A673 (cell line): ENCODE measurements around the gene TRIM66. TPM values are rescaled to one million over a fixed set of nuclear protein-coding genes. Genes with fewer than 3 reads are reported as not detected.

Source experiments
- BruUV-seq: library from RNA; stranded (reverse); fragments of 400-500 nt; replicated peaks from 2 replicates; lab custom pipeline; 2021; lab: Mats Ljungman, UMichigan
- CTCF ChIA-PET: fragments of 300-600 bp; sonication (Branson Sonifier 250); formaldehyde crosslinking; loops from one replicate; lab custom pipeline; 2022; ENCODE audit warnings: antibody characterized with exemption; lab: Charles Lee
- POLR2A ChIA-PET: fragments of 300-600 bp; sonication (Branson Sonifier 250); formaldehyde crosslinking; loops from one replicate; lab custom pipeline; 2022; ENCODE audit warnings: antibody characterized with exemption; ENCODE audit not compliant: low non-redundant PET; lab: Charles Lee
- DNase-seq: peaks from one replicate; pipeline ENCODE4 v3.0.0-alpha.2; 2015; ENCODE audit warnings: low spot score
- H3K27ac ChIP-seq: fragments of 200-600 bp; sonication (generic); 2 replicates; pipeline ENCODE4 v1.5.1; 2016; ENCODE audit warnings: mixed run types, low read depth, mild to moderate bottlenecking, mixed read lengths, antibody characterized with exemption, low read length; ENCODE audit not compliant: poor library complexity, severe bottlenecking
- H3K27me3 ChIP-seq: fragments of 200-600 bp; sonication (generic); replicated peaks from 2 replicates; pipeline ENCODE4 v1.6.1; 2017; ENCODE audit warnings: mixed run types, low read depth, mild to moderate bottlenecking, mixed read lengths, antibody characterized with exemption, low read length; ENCODE audit not compliant: insufficient read depth, poor library complexity
- H3K36me3 ChIP-seq: fragments of 200-600 bp; sonication (generic); 2 replicates; pipeline ENCODE4 v1.6.1; 2016; ENCODE audit warnings: mixed run types, mild to moderate bottlenecking, mixed read lengths, antibody characterized with exemption, low read length; ENCODE audit not compliant: insufficient read depth, poor library complexity, severe bottlenecking
- H3K4me1 ChIP-seq: fragments of 200-600 bp; sonication (generic); 2 replicates; pipeline ENCODE4 v1.6.1; 2017; ENCODE audit warnings: mixed run types, mild to moderate bottlenecking, mixed read lengths, antibody characterized with exemption, low read length; ENCODE audit not compliant: insufficient read depth, poor library complexity, severe bottlenecking
- H3K4me3 ChIP-seq: fragments of 200-600 bp; sonication (generic); 2 replicates; pipeline ENCODE4 v1.5.1; 2016; ENCODE audit warnings: low read depth, mixed run types, mild to moderate bottlenecking, mixed read lengths, low read length; ENCODE audit not compliant: poor library complexity, severe bottlenecking
- H3K9me3 ChIP-seq: fragments of 200-600 bp; sonication (generic); 2 replicates; pipeline ENCODE4 v1.6.1; 2016; ENCODE audit warnings: mixed run types, low read depth, mild to moderate bottlenecking, mixed read lengths, antibody characterized with exemption, low read length; ENCODE audit not compliant: poor library complexity, severe bottlenecking
- EZH2 ChIP-seq: fragments of 200-600 bp; sonication (generic); IDR thresholded peaks from 2 replicates; pipeline ENCODE4 v1.6.1; 2017; ENCODE audit warnings: borderline replicate concordance, low read depth, mild to moderate bottlenecking, mixed read lengths, antibody characterized with exemption, low read length; ENCODE audit not compliant: poor library complexity, severe bottlenecking
- intact Hi-C: fragments of 100-400 bp; cut with micrococcal nuclease; formaldehyde crosslinking; loops from one replicate; pipeline ENCODE4 v1.10.0; 2022; ENCODE audit not compliant: unreplicated experiment
- total RNA-seq: library from RNA; stranded (reverse); gene quantifications from 2 replicates; pipeline ENCODE4 v1.2.3, GENCODE V29; 2021
- TF ChIP-seq, protein P1 (sequence below): fragments of 300-800, 200-600 bp; sonication (generic); conservative IDR thresholded peaks from 2 replicates; pipeline ENCODE4 v1.5.1; 2017; ENCODE audit warnings: low read depth, mild to moderate bottlenecking, antibody characterized with exemption, low read length, moderate library complexity, mixed read lengths

The TRIM66 gene
- total RNA-seq, 1 experiment from 2014 or later, result 9.7 TPM

DNA sequence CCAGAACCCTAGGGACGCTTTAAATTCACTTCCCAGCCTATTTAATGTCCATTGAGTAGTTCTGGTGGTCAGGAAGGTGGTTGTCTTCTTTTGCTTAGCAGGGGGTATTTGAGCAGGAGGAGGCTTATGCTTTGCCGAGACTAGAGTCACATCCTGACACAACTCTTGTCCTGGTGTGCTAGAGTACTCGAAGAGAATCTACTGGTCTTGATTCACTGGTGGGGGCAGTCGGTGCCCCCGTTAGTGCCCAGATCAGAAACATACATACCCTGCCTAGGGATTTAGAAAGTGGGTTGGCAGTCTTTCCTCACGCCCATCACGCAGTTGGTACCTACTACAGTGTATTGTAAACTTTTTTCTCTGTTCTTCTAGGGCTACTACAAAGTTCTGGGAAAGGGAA is 2.8 kb upstream of the TRIM66 start:
- CTCF ChIA-PET, result no interaction called here
- TF ChIP-seq, protein P1, sequence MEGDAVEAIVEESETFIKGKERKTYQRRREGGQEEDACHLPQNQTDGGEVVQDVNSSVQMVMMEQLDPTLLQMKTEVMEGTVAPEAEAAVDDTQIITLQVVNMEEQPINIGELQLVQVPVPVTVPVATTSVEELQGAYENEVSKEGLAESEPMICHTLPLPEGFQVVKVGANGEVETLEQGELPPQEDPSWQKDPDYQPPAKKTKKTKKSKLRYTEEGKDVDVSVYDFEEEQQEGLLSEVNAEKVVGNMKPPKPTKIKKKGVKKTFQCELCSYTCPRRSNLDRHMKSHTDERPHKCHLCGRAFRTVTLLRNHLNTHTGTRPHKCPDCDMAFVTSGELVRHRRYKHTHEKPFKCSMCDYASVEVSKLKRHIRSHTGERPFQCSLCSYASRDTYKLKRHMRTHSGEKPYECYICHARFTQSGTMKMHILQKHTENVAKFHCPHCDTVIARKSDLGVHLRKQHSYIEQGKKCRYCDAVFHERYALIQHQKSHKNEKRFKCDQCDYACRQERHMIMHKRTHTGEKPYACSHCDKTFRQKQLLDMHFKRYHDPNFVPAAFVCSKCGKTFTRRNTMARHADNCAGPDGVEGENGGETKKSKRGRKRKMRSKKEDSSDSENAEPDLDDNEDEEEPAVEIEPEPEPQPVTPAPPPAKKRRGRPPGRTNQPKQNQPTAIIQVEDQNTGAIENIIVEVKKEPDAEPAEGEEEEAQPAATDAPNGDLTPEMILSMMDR, result no peak
- TF ChIP-seq EZH2, result no peak
- Histone ChIP-seq H3K4me3 (no peak overlapping the region), H3K27ac (peak overlapping the region; percentile 24), H3K27me3 (no peaks in the 10 kb centered on the region), H3K4me1 (peaks cover 33% of the 10 kb centered on the region), H3K36me3 (peaks cover 36% of the 10 kb centered on the region), H3K9me3 (no peaks in the 10 kb centered on the region)
- BruUV-seq, result no TSS peak
- POLR2A ChIA-PET, result no interaction called here
- intact Hi-C loops, result loop anchor here (5.0 to 10.0 kb wide), 2 partner anchors 227 to 279 kb away; partner anchors contain the start of genes AKIP1 and TMEM9B
- no peak for DNase-seq

DNA sequence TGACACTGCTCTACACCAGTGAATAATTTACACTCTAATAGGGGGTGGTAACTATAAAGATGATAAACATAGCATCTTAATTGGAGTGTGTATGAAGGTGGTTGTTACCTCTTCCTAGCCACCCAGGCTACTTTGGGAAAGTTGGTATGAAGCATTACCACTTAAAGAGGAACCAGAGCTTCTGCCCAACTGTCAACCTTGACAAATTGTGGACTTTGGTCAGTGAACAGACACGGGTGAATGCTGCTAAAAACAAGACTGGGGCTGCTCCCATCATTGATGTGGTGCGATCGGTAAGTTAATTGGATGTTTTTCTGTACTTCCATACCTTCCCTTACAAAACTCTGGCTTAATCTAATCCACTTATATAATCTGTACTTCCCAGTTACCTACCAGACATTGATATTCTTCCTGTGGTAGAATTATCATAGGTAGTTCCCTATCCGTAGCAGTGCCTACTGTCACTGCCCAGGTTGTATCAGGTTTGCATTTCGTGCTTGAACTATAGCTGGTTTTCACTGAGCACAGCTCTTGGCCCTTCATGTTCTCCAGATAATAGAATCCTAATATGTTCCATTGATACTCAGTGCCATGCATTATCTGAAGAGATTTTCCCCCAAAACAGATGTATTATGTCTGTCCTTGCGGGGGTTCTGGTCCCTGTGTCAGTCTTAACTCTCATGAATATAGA is 2.3 kb upstream of the TRIM66 start:
- Histone ChIP-seq H3K4me1 (peaks cover 28% of the 10 kb centered on the region), H3K36me3 (peaks cover 36% of the 10 kb centered on the region), H3K4me3 (peak overlapping the region; percentile 91), H3K9me3 (no peaks in the 10 kb centered on the region), H3K27me3 (no peaks in the 10 kb centered on the region), H3K27ac (peak overlapping the region; percentile 24)
- no TSS peak for BruUV-seq
- intact Hi-C loops, result loop anchor here (5.0 to 10.0 kb wide), 2 partner anchors 228 to 280 kb away; partner anchors contain the start of genes AKIP1 and TMEM9B
- no peak for DNase-seq
- ChIA-PET CTCF (no interaction called here), POLR2A (no interaction called here)
- TF ChIP-seq EZH2, result no peak
- TF ChIP-seq, protein P1, result no peak

DNA sequence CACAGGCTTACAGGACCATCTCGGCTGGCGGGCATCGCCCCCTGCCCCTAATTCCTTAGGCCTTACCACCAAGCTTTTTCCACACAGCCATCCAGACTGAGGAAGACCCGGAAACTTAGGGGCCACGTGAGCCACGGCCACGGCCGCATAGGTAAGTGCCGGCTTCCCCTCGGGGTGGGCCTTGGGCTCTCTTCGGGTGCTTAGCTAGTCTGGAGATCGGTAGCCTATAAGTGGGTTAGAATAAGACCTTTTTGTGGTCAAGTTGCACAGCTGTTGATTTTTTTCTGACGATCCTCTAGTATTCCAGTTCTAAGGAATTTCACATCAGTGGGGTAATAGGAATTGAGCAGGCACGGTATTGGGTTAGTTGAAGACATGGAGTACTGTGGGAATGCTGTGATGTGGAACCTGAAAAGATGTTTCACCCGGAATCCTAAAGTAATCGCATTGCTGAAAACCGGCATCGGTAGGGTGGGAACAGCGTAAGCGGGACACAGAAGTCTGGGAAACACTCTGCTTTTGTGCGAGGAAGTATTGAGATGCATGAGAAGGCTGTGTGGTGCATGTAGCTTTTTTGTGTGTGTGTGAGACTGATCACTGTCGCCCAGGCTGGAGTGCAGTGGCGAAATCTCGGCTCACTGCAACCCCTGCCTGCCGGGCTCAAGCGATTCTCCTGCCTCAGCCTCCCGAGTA is 796 bp upstream of the TRIM66 start:
- DNase-seq, result no peak
- Histone ChIP-seq H3K36me3 (peaks cover 36% of the 10 kb centered on the region), H3K27ac (peak overlapping the region; percentile 97), H3K27me3 (no peaks in the 10 kb centered on the region), H3K4me1 (peaks cover 25% of the 10 kb centered on the region), H3K9me3 (no peaks in the 10 kb centered on the region), H3K4me3 (peak overlapping the region; percentile 91)
- intact Hi-C loops, result loop anchor here (10.0 kb wide), 1 partner anchor 282 kb away; the partner anchor contains the start of gene TMEM9B
- BruUV-seq, result TSS peak; percentile 51
- POLR2A ChIA-PET, result interaction anchor here (1.0 kb wide), 1 partner anchor 25 kb away, joined by 3 read pairs; no protein-coding TSS in a partner anchor
- CTCF ChIA-PET, result no interaction called here
- TF ChIP-seq, protein P1, result no peak
- TF ChIP-seq EZH2, result no peak
